ENCODE data around the gene USP31. TPM values are rescaled to one million over a fixed set of nuclear protein-coding genes. Genes with fewer than 3 reads are reported as not detected.
"Not testable (repeated sequence)": the region's sequence is repeated elsewhere in the genome, so short reads cannot be mapped to it uniquely, and the experiment has no call there.

The USP31 gene
- total RNA-seq, 2 donors from 2014 or later: 13.0 to 18.9 TPM

- intact Hi-C loops (cut with DNase I): no loop called here
- no peak for DNase-seq (ENCODE audit: low spot score)
Measured at GRCh38 chr16:23105309-23105708, 43.9 kb downstream of the USP31 start.

DNA sequence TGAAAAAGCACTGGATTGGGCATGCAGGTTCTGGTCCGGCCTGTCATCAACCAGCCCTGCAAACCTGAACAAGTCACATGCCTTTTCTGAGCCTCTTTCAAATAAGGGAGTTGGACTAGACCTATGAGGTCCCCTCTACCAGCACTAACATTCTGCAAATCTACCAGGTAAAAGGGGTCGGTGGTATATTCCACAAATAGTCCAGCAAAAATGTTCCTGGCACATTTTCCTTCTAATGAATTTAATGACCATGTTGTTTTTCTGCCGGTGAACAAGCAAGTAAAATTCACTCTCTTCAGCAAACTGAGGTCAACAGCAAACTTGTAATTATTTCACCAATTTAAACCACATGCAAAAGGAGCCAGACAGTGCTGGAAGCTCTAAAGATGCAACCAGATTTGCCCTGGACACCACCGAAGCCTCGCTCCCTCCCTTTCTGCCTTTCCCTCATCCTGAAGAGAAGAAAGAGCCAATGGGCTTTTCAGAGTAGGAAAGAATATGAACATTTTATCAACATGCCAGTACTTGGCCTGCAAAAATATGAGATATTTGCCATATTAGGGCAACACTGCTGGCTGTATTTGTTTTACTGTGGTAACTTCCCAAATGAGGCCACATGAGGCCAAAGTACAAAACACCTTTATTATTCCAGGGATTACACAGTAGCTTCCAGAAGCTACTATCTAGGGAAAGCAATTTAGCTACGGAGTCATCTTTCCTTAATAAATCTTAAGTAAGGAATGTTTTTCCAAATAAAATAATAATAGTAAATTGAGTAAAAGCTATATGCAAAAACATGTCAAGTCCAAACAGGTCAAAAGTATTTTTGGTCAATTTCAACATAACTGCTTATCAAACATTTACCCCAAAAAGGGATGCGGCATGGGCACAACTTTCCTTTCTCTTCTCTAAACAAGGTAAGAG lies 45.0 kb downstream of the USP31 start:
- intact Hi-C loops (cut with DNase I): no loop called here
- no peak for DNase-seq (ENCODE audit: low spot score)

GRCh38 chr16:23103603-23104002 lies 45.6 kb downstream of the USP31 start:
- intact Hi-C loops (cut with DNase I): loop anchor here in 1 of 2 donors (1.0 kb wide), 1 partner anchor 45 kb away; no protein-coding TSS in a partner anchor

DNA sequence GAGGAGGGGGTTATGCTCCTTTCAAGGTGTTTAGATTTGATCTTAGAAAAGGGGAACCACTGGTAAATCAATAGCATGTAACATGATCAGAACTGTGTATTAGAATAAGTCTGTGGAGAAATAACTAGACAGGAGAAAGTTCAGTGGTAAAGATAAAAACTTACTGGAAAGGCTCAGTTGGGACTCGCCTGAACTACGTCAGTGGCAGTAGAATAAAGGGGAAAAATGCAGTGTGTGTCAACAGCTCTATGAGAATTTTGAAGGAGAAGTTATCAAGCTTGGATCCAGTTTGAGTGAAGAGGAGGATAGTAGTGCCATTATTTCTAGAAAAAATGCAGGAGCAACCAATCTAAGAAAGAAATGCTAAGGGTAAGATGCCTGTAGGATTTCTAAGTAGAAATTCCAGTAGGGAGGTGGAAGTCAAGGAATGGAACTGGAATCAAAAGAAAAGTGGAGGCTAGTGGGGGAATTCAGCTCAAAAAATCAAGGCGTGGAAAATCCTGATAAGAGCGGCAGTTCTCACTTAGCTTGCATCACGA lies 48.2 kb downstream of the USP31 start:
- intact Hi-C loops (cut with DNase I): no loop called here
- DNase-seq (ENCODE audit: low spot score): no peak

More at GRCh38 chr16:23103603-23104002, 45.6 kb downstream of the USP31 start:
- DNase-seq (ENCODE audit: low spot score): no peak

- DNase-seq (ENCODE audit: low spot score); intact Hi-C loops (cut with DNase I): not testable (repeated sequence)
Measured at GRCh38 chr16:23096450-23096849, 52.8 kb downstream of the USP31 start.

DNA sequence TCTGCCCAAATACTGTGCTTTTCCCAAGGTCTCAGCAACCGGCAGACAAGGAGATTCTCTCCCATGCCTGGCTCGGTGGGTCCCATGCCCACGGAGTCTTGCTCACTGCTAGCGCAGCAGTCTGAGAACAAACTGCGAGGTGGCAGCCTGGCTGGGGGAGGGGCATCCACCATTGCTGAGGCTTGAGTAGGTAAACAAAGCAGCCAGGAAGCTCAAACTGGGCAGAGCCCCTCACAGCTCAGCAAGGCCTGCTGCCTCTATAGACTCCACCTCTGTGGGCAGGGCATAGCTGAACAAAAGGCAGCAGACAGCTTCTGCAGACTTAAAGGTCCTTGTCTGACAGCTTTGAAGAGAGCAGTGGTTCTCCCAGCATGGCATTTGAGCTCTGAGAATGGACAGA lies 55.1 kb downstream of the USP31 start:
- intact Hi-C loops (cut with DNase I): not testable (repeated sequence)

GRCh38 chr16:23092801-23093117 lies 56.5 kb downstream of the USP31 start:
- DNase-seq (ENCODE audit: low spot score): no peak
- intact Hi-C loops (cut with DNase I): no loop called here

More for the DNA sequence above, 55.1 kb downstream of the USP31 start:
- DNase-seq (ENCODE audit: low spot score): not testable (repeated sequence)

- intact Hi-C loops (cut with DNase I): no loop called here
- no peak for DNase-seq (ENCODE audit: low spot score)
Measured at GRCh38 chr16:23092072-23092800, 57.0 kb downstream of the USP31 start.

DNA sequence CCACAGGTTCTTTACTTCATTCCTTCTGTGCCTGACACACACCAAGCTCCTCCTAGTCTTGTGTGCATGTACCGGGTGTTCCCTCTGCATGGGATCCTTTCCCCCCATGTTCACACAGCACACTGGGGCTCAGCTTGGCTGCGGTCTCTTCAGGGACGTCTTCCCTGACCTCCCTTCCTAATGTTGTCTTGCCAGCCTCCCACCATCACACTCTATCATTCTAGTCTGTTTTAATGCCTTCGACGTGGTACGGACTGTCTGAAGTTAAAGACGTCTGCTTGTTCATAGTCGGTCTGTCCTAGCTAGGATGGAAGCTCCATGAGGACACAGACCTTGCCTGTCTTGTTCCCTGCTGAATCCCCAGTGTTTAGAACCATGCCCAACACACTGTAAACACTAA lies 60.1 kb downstream of the USP31 start:
- intact Hi-C loops (cut with DNase I): no loop called here
- DNase-seq (ENCODE audit: low spot score): no peak

- intact Hi-C loops (cut with DNase I): no loop called here
Measured at GRCh38 chr16:23088018-23088417, 61.2 kb downstream of the USP31 start.

DNA sequence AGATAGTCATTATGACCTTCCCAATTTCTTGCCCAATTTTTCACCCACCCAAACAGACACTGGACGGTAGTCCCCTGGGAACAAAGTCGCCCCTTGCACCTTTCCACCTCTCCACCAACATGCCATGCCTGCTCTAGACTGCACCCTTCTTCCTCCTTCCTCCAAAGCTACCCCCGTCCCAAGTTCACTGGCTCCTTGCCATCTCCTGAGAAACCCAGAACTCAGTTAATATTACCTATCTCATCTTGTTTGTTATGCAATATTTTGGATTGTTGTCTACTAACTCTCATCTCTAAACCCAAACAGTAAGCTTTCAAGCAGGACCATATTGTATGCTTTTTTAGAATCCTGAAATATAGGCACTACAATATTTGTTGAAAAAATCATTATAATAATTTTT lies 63.3 kb downstream of the USP31 start:
- intact Hi-C loops (cut with DNase I): no loop called here
- no peak for DNase-seq (ENCODE audit: low spot score)

More at GRCh38 chr16:23088018-23088417, 61.2 kb downstream of the USP31 start:
- DNase-seq (ENCODE audit: low spot score): no peak

- DNase-seq (ENCODE audit: low spot score): no peak
- intact Hi-C loops (cut with DNase I): no loop called here
Measured at GRCh38 chr16:23082161-23082788, 67.0 kb downstream of the USP31 start.

DNA sequence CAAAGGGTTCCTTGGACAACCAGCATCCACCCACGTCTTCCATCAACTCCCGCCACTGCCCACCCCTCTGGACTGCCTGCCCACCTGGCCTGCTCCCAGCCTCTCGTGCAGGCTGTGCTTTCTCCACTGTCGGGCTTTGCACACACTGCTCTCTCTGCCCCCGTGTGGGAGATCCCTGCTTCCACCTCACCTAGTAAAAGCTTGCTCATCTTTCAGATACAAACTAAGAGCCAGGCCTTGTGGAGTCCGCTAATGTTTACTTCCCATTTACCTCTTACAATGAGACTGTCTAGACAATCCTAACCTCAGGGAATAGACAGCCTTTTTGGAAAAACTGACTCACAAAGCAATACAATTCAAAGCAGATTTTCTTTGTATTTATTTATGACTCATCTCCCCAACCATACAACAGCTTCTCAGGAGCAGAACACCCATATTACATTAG lies 67.6 kb downstream of the USP31 start:
- no peak for DNase-seq (ENCODE audit: low spot score)
- intact Hi-C loops (cut with DNase I): no loop called here

DNA sequence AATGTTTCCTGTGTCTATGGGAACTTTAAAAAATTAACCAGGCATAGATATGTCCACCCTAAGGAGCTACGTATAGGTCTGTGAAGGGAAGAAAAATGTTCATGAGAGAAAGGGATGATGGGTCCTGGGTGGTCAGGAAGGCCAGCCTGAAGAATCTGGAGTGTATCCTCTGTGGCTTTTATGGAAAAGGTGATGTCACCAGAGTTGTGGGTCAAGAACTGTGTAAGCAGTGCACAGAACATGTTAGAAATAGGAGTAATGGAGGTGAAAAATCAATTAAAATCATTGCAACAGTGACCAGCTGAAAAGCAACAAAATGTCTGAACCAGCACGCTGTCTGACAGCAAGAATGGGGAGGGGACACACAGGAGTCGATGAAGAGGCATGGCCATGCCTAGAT lies 68.5 kb downstream of the USP31 start:
- no peak for DNase-seq (ENCODE audit: low spot score)
- intact Hi-C loops (cut with DNase I): no loop called here

DNA sequence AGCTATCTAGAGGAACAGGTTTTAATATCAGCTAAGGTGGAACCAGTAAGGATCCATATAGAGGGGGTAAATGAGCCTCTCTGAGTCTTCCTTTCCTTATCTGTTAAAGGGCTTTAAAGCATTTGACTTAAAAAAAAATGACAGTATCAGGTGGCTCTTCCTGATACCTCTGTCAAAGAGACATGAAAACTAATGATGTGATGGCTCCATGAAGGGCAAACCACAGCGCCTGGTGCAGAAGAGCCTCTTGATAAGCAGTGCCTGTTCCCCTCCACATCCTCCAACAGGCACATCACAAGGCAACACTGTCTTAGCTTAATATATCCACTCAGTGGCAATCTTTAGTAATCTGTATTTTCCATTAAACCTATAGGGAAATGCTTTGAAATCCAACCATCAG lies 68.9 kb downstream of the USP31 start:
- intact Hi-C loops (cut with DNase I): no loop called here
- DNase-seq (ENCODE audit: low spot score): no peak

- DNase-seq (ENCODE audit: low spot score): no peak
- intact Hi-C loops (cut with DNase I): no loop called here
Measured at GRCh38 chr16:23079675-23080301, 69.5 kb downstream of the USP31 start.

- intact Hi-C loops (cut with DNase I): no loop called here
- no peak for DNase-seq (ENCODE audit: low spot score)
Measured at GRCh38 chr16:23074423-23074822, 74.8 kb downstream of the USP31 start.

DNA sequence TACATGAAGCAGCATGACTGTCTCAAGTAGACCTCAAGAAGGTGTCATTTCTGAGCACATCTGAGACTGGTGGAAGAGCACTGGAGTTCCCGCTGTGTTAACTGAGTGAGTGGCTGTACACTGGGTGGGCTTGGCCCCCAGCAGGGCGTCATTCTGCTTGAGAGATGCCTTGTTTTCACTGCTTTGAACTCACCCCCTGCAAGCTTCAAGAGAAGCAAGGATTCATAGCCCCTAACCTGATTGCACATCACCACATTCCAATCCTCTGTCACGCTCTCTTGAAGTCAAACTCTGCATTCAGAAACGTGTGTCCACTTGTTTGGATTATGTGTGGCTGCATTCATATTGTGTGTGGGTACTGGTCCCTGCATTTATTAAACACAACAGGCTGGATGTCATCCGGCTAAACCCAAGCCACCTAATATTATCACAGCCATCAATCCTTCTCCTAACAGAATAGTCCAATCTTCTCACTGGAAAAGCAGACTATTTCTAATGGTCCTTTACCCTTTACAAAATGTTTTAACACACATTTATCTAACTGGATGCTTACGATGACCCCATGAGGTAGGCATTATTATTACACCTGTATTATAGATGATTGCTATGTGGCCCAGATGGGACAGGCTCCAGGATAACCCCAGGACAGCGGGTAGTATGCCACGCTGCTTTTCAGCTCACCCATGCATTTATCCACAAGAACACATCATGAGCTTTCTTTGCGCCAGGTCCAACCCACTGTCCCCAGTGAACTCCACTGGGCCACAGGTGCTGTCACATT lies 76.3 kb downstream of the USP31 start:
- DNase-seq (ENCODE audit: low spot score): no peak
- intact Hi-C loops (cut with DNase I): no loop called here
